ENCODE data around the gene PACSIN2. TPM values are rescaled to one million over a fixed set of nuclear protein-coding genes. Genes with fewer than 3 reads are reported as not detected.

The PACSIN2 gene
- total and polyA plus RNA-seq, 2 of the 13 experiments (the other 11 are each of a cell fraction or from before 2014, with no cell fraction given): 54.1 to 68.8 TPM

GRCh38 chr22:42994917-42995562 lies 19.9 kb downstream of the PACSIN2 start (continued):
- TF ChIP-seq, protein P1, sequence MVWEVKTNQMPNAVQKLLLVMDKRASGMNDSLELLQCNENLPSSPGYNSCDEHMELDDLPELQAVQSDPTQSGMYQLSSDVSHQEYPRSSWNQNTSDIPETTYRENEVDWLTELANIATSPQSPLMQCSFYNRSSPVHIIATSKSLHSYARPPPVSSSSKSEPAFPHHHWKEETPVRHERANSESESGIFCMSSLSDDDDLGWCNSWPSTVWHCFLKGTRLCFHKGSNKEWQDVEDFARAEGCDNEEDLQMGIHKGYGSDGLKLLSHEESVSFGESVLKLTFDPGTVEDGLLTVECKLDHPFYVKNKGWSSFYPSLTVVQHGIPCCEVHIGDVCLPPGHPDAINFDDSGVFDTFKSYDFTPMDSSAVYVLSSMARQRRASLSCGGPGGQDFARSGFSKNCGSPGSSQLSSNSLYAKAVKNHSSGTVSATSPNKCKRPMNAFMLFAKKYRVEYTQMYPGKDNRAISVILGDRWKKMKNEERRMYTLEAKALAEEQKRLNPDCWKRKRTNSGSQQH (CRISPR knock-in tag; IDR thresholded peaks at IDR 0.05; ENCODE audit: low read depth): no peak
- peak in 1 of 2 experiments; percentile 82; a peak in 2 of 4 replicates for TF ChIP-seq ATF4 (CRISPR knock-in tag; IDR thresholded peaks at IDR 0.05)
- no peak for TF ChIP-seq HHEX (CRISPR knock-in tag; IDR thresholded peaks at IDR 0.05)
- TF ChIP-seq GATA4 (IDR thresholded peaks at IDR 0.05; ENCODE audit: borderline replicate concordance, low read depth): no peak
- TF ChIP-seq ETS1 (CRISPR knock-in tag; IDR thresholded peaks at IDR 0.05): no peak
- no peak for TF ChIP-seq MXD1 (CRISPR knock-in tag; IDR thresholded peaks at IDR 0.05)
- no peak for TF ChIP-seq ZNF10 (CRISPR knock-in tag; IDR thresholded peaks at IDR 0.05; ENCODE audit: borderline replicate concordance, low read depth)
- TF ChIP-seq ZNF329 (CRISPR knock-in tag; IDR thresholded peaks at IDR 0.05; ENCODE audit: low read depth): no peak
- TF ChIP-seq ZSCAN29 (CRISPR knock-in tag; conservative IDR thresholded peaks at IDR 0.05): peak; percentile 93
- 0 out of 2 replicates have a peak, but pooled peaks have one; percentile 41 for TF ChIP-seq ZKSCAN8 (CRISPR knock-in tag; IDR thresholded peaks at IDR 0.05; ENCODE audit: borderline replicate concordance)
- TF ChIP-seq NFYC (CRISPR knock-in tag; IDR thresholded peaks at IDR 0.05): peak; percentile 30; the same call in 1 of the 2 replicates
- TF ChIP-seq ZMYM4 (CRISPR knock-in tag; IDR thresholded peaks at IDR 0.05): peak; percentile 42; the same call in 1 of the 2 replicates
- TF ChIP-seq, protein P2, sequence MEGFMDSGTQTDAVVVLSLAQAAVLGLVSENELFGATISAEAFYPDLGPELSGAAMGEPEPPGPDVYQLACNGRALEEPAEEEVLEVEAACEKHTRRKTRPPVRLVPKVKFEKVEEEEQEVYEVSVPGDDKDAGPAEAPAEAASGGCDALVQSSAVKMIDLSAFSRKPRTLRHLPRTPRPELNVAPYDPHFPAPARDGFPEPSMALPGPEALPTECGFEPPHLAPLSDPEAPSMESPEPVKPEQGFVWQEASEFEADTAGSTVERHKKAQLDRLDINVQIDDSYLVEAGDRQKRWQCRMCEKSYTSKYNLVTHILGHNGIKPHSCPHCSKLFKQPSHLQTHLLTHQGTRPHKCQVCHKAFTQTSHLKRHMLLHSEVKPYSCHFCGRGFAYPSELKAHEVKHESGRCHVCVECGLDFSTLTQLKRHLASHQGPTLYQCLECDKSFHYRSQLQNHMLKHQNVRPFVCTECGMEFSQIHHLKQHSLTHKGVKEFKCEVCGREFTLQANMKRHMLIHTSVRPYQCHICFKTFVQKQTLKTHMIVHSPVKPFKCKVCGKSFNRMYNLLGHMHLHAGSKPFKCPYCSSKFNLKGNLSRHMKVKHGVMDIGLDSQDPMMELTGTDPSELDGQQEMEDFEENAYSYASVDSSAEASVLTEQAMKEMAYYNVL (CRISPR knock-in tag; IDR thresholded peaks at IDR 0.05; ENCODE audit: borderline replicate concordance): no peak
- no peak for TF ChIP-seq ZNF101 (CRISPR knock-in tag; IDR thresholded peaks at IDR 0.05; ENCODE audit: borderline replicate concordance, low read depth)
- TF ChIP-seq IRF9 (CRISPR knock-in tag; IDR thresholded peaks at IDR 0.05; ENCODE audit: borderline replicate concordance): no peak
- peak; percentile 42 for TF ChIP-seq ELF1 (CRISPR knock-in tag; IDR thresholded peaks at IDR 0.05)
- no peak for TF ChIP-seq IKZF4 (CRISPR knock-in tag; IDR thresholded peaks at IDR 0.05; ENCODE audit: borderline replicate concordance, low read depth, not compliant biosample characterization)
- no peak; the same call in 1 of the 2 replicates for TF ChIP-seq KLF12 (CRISPR knock-in tag; IDR thresholded peaks at IDR 0.05; ENCODE audit: borderline replicate concordance)
- 0 out of 2 replicates have a peak, but pooled peaks have one; percentile 40 for TF ChIP-seq ZNF34 (CRISPR knock-in tag; IDR thresholded peaks at IDR 0.05; ENCODE audit: borderline replicate concordance)
- no peak for TF ChIP-seq AHR (CRISPR knock-in tag; IDR thresholded peaks at IDR 0.05)
- peak; percentile 81; the same call in 1 of the 2 replicates for TF ChIP-seq ZNF556 (CRISPR knock-in tag; IDR thresholded peaks at IDR 0.05; ENCODE audit: borderline replicate concordance)
- TF ChIP-seq MLLT10 (CRISPR knock-in tag; IDR thresholded peaks at IDR 0.05): no peak
- TF ChIP-seq MATR3 (CRISPR knock-in tag; IDR thresholded peaks at IDR 0.05): no peak
